Glutamatergic neuron (in vitro differentiated cells): ENCODE data around the gene STK17B. TPM values are rescaled to one million over a fixed set of nuclear protein-coding genes. Genes with fewer than 3 reads are reported as not detected.

Experiments used
- DNase-seq: peaks from one replicate; pipeline ENCODE4 v3.0.0; 2022
- H3K27ac Mint-ChIP-seq: one replicate; pipeline ENCODE4 v1.8.0; 2020; ENCODE audit warnings: mild to moderate bottlenecking, mixed read lengths, inconsistent platforms; ENCODE audit not compliant: unreplicated experiment
- H3K27me3 Mint-ChIP-seq: one replicate; pipeline ENCODE4 v1.8.0; 2020; ENCODE audit warnings: mild to moderate bottlenecking, moderate library complexity, mixed read lengths, inconsistent platforms; ENCODE audit not compliant: unreplicated experiment
- H3K36me3 Mint-ChIP-seq: one replicate; pipeline ENCODE4 v1.8.0; 2020; ENCODE audit warnings: mild to moderate bottlenecking, mixed read lengths, inconsistent platforms; ENCODE audit not compliant: unreplicated experiment
- H3K4me1 Mint-ChIP-seq: one replicate; pipeline ENCODE4 v1.8.0; 2020; ENCODE audit warnings: mild to moderate bottlenecking, low read depth, mixed read lengths, inconsistent platforms; ENCODE audit not compliant: unreplicated experiment
- H3K4me3 Mint-ChIP-seq: one replicate; pipeline ENCODE4 v1.8.0; 2020; ENCODE audit warnings: mild to moderate bottlenecking, mixed read lengths, inconsistent platforms; ENCODE audit not compliant: unreplicated experiment
- H3K9me3 Mint-ChIP-seq: one replicate; pipeline ENCODE4 v1.8.0; 2020; ENCODE audit warnings: mild to moderate bottlenecking, moderate library complexity, mixed read lengths, inconsistent platforms; ENCODE audit not compliant: unreplicated experiment
- total RNA-seq: library from RNA; stranded (reverse); fragmentation: NEBNext Ultra II Directional; extraction: Animal tissue kit (Norgen Biotek cat#: 25700); gene quantifications from one replicate; pipeline ENCODE4 v1.2.1, GENCODE V29; 2021; ENCODE audit not compliant: unreplicated experiment
- TF ChIP-seq, protein P1 (sequence below): fragments of 200-600 bp; sonication (generic); IDR thresholded peaks from one replicate; pipeline ENCODE4 v1.5.0; 2021; ENCODE audit not compliant: partially characterized antibody, unreplicated experiment

Gene STK17B
- total RNA-seq, 1 donor from 2014 or later: 2.5 TPM

DNA sequence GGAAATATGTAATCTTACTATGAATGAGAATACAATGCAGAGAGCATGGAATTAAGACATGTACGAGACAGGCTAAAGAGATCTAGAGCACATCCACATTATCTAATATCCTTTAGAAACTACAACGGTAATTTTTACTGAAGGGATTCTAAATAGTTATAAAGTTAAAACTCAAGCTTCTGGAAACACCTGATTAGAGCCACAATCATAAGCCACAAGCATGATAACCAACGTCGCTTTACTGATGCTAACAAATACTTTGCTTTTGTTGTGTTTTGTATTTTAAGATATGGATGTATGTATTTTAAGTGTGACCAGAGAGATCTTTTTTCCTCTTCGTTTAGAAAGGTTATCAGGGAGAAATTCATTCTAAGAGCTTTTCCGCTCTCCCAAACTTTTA is 44.0 kb upstream of the STK17B start:
- no peak for DNase-seq
- H3K9me3 Mint-ChIP-seq: no peaks in the 10 kb centered on the region
- no peak overlapping the region for H3K27ac Mint-ChIP-seq
- H3K27me3 Mint-ChIP-seq: peaks cover 2% of the 10 kb centered on the region
- peaks cover 9% of the 10 kb centered on the region for H3K36me3 Mint-ChIP-seq
- H3K4me1 Mint-ChIP-seq: no peaks in the 10 kb centered on the region
- TF ChIP-seq, protein P1, sequence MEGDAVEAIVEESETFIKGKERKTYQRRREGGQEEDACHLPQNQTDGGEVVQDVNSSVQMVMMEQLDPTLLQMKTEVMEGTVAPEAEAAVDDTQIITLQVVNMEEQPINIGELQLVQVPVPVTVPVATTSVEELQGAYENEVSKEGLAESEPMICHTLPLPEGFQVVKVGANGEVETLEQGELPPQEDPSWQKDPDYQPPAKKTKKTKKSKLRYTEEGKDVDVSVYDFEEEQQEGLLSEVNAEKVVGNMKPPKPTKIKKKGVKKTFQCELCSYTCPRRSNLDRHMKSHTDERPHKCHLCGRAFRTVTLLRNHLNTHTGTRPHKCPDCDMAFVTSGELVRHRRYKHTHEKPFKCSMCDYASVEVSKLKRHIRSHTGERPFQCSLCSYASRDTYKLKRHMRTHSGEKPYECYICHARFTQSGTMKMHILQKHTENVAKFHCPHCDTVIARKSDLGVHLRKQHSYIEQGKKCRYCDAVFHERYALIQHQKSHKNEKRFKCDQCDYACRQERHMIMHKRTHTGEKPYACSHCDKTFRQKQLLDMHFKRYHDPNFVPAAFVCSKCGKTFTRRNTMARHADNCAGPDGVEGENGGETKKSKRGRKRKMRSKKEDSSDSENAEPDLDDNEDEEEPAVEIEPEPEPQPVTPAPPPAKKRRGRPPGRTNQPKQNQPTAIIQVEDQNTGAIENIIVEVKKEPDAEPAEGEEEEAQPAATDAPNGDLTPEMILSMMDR: no peak
- H3K4me3 Mint-ChIP-seq: no peak overlapping the region

DNA sequence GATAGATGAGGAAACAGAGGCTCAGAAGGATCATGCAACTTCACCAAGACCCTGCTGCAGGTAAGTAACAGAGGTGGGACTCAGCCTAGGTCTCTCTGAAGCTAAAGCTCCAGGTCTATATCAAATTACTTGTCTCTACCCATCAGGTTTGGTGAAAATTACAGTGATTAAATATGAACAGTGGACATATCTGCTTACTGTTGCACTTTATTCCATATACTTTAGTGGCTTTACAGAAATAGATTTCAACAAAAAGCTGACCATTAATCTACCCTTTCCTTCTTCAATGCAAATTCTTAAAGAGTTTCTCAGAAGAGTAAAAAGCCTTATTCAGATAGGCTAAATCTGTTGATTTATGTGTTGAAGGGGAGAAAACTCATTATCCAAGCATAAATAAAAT is 42.8 kb upstream of the STK17B start:
- no peak for DNase-seq
- Mint-ChIP-seq H3K27ac (no peak overlapping the region), H3K4me3 (no peak overlapping the region), H3K9me3 (no peaks in the 10 kb centered on the region), H3K4me1 (no peaks in the 10 kb centered on the region), H3K27me3 (peaks cover 2% of the 10 kb centered on the region), H3K36me3 (peaks cover 13% of the 10 kb centered on the region)
- TF ChIP-seq, protein P1: no peak

DNA sequence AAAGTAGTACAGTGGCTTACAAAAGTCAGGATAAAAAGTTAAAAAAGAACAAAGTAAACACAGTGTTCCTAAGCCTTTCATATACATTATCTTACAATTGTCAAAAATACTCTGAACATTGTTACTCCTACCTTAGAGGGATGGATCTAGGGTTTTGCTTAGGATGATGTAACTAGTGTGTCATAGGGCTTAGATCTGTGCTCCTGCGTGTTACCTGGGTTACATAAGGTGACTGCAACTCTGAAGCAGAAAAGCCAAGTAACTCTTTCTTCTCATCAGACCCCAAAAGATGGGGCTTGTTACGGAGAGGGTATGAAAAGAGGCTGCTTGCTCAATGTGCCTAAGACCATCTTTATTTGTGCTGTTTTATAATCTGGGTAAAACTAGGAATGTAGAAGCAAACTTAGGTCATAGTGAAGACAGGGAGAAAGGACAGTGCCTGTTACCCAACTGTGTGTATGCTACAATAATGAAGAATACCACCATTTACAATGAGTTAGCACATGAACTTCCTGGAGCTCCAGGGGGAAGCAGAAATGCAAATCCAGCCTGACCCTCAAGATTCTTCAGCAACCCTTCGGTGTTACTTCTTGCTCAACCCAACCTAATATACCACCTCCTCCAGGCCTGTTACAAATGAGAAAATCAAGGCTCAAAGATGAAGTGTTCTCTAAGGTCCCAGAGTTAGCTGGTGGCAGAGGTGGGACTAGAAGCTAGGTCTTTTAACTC is 42.0 kb upstream of the STK17B start:
- peaks cover 2% of the 10 kb centered on the region for H3K27me3 Mint-ChIP-seq
- peaks cover 1% of the 10 kb centered on the region for H3K9me3 Mint-ChIP-seq
- H3K36me3 Mint-ChIP-seq: peaks cover 14% of the 10 kb centered on the region
- TF ChIP-seq, protein P1: no peak
- H3K4me1 Mint-ChIP-seq: no peaks in the 10 kb centered on the region
- no peak for DNase-seq
- no peak overlapping the region for H3K27ac Mint-ChIP-seq
- H3K4me3 Mint-ChIP-seq: no peak overlapping the region

DNA sequence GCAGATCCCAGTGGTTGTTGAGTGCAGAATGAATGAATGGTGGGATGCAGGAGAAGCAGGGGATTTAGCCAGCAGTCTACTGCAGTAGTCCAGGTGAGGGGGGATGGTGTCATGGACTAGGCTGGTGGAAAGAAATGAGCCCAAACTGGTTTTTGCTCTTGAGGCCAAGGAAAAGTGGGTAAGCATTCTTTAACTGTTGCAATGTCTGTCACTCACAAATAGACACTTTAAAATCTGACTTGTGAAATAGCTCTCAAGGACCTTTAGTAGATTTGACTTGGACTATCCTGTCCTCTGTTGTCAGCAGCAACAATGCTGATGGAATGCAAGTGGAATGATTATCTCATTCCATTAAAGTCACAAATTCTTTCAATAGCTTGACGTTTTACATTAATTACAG is 37.5 kb upstream of the STK17B start:
- TF ChIP-seq, protein P1: no peak
- no peak overlapping the region for H3K4me3 Mint-ChIP-seq
- H3K4me1 Mint-ChIP-seq: peaks cover 10% of the 10 kb centered on the region
- H3K27ac Mint-ChIP-seq: no peak overlapping the region
- H3K9me3 Mint-ChIP-seq: peaks cover 4% of the 10 kb centered on the region
- H3K36me3 Mint-ChIP-seq: peaks cover 7% of the 10 kb centered on the region
- peaks cover 5% of the 10 kb centered on the region for H3K27me3 Mint-ChIP-seq
- no peak for DNase-seq

DNA sequence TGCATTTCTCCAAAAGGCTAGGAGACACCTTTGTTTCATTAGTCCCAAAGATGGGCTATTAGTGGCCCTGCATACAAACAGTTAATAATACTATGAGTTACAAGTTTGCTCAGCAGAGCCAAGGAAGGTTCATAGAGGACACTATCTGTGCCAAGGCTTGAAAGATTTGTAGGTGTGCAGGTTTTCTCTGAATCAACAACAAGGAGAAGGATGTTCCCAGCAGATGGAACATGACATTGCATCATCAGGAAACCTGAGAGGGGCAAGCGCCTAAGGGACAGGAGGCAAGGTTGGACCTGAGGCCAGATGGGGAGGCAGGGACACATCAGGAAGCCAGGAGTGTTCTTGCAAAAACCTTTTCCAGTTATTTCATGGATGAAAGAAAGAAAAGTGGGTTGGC is 35.4 kb upstream of the STK17B start:
- TF ChIP-seq, protein P1: no peak
- Mint-ChIP-seq H3K4me1 (peaks cover 10% of the 10 kb centered on the region), H3K36me3 (peaks cover 4% of the 10 kb centered on the region), H3K27me3 (peaks cover 3% of the 10 kb centered on the region), H3K27ac (peak overlapping the region; percentile 95), H3K4me3 (peak overlapping the region; percentile 49), H3K9me3 (peaks cover 4% of the 10 kb centered on the region)
- peak; percentile 36 for DNase-seq
